ENCODE data around the gene RGN.
A peak's percentile ranks its signal among the peaks of the same experiment; 100 is the strongest.

RGN gene

GRCh38 chrX:47078129-47079043 lies at the start of gene RGN:
Gene RGN, plus strand, starts transcription at chrX:47078443. Its CDS starts 2,702 bp downstream, at chrX:47081145.
- H3K4me3 ChIP-seq (ENCODE audit: low read depth in 1 of 2, low read length in 2 of 2), result peak within 1 kb of the TSS in 1 of 2 donors; percentile 27
- H3K36me3 ChIP-seq (ENCODE audit: insufficient read depth, low read length), result no peaks in the 10 kb centered on the region
- H3K27me3 ChIP-seq (ENCODE audit: control insufficient read depth in 1 of 2, insufficient read depth in 2 of 2, low read length in 2 of 2), result no peaks in the 10 kb centered on the region
- H3K27ac ChIP-seq (ENCODE audit: low read depth, low read length), result no peak within 1 kb of the TSS
- H3K4me1 ChIP-seq (ENCODE audit: insufficient read depth, low read length), result no peaks in the 10 kb centered on the region
- H3K9ac ChIP-seq (ENCODE audit: low read length), result no peak within 1 kb of the TSS
- H3K9me3 ChIP-seq (ENCODE audit: low read length), result no peaks in the 10 kb centered on the region

GRCh38 chrX:47030339-47030738 lies 47.9 kb upstream of the RGN start:
- H3K4me1 ChIP-seq (ENCODE audit: insufficient read depth, low read length), result no peaks in the 10 kb centered on the region
- no peaks in the 10 kb centered on the region for H3K27me3 ChIP-seq (ENCODE audit: control insufficient read depth in 1 of 2, insufficient read depth in 2 of 2, low read length in 2 of 2)
- no peaks in the 10 kb centered on the region for H3K9me3 ChIP-seq (ENCODE audit: low read length)
- no peak overlapping the region for H3K27ac ChIP-seq (ENCODE audit: low read depth, low read length)
- H3K9ac ChIP-seq (ENCODE audit: low read length), result no peak overlapping the region
- H3K36me3 ChIP-seq (ENCODE audit: insufficient read depth, low read length), result no peaks in the 10 kb centered on the region
- no peak overlapping the region for H3K4me3 ChIP-seq (ENCODE audit: low read depth in 1 of 2, low read length in 2 of 2)

- no peaks in the 10 kb centered on the region for H3K9me3 ChIP-seq (ENCODE audit: low read length)
- H3K27me3 ChIP-seq (ENCODE audit: control insufficient read depth in 1 of 2, insufficient read depth in 2 of 2, low read length in 2 of 2), result no peaks in the 10 kb centered on the region
- no peaks in the 10 kb centered on the region for H3K4me1 ChIP-seq (ENCODE audit: insufficient read depth, low read length)
- no peak overlapping the region for H3K27ac ChIP-seq (ENCODE audit: low read depth, low read length)
- no peaks in the 10 kb centered on the region for H3K36me3 ChIP-seq (ENCODE audit: insufficient read depth, low read length)
- H3K4me3 ChIP-seq (ENCODE audit: low read depth in 1 of 2, low read length in 2 of 2), result no peak overlapping the region
- H3K9ac ChIP-seq (ENCODE audit: low read length), result no peak overlapping the region
Measured at GRCh38 chrX:47047989-47048388, 30.3 kb upstream of the RGN start.

GRCh38 chrX:47059142-47059874 lies 18.9 kb upstream of the RGN start:
- Histone ChIP-seq H3K27me3 (ENCODE audit: control insufficient read depth in 1 of 2, insufficient read depth in 2 of 2, low read length in 2 of 2) (peaks cover 0 to 3% of the 10 kb centered on the region in 2 donors), H3K27ac (ENCODE audit: low read depth, low read length) (no peak overlapping the region), H3K4me3 (ENCODE audit: low read depth in 1 of 2, low read length in 2 of 2) (no peak overlapping the region), H3K4me1 (ENCODE audit: insufficient read depth, low read length) (no peaks in the 10 kb centered on the region), H3K36me3 (ENCODE audit: insufficient read depth, low read length) (no peaks in the 10 kb centered on the region), H3K9me3 (ENCODE audit: low read length) (no peaks in the 10 kb centered on the region), H3K9ac (ENCODE audit: low read length) (no peak overlapping the region)

GRCh38 chrX:47060708-47061107 lies 17.5 kb upstream of the RGN start:
- H3K9me3 ChIP-seq (ENCODE audit: low read length), result no peaks in the 10 kb centered on the region
- H3K4me3 ChIP-seq (ENCODE audit: low read depth in 1 of 2, low read length in 2 of 2), result no peak overlapping the region
- H3K27ac ChIP-seq (ENCODE audit: low read depth, low read length), result no peak overlapping the region
- no peak overlapping the region for H3K9ac ChIP-seq (ENCODE audit: low read length)
- H3K4me1 ChIP-seq (ENCODE audit: insufficient read depth, low read length), result no peaks in the 10 kb centered on the region
- peaks cover 0 to 3% of the 10 kb centered on the region in 2 donors for H3K27me3 ChIP-seq (ENCODE audit: control insufficient read depth in 1 of 2, insufficient read depth in 2 of 2, low read length in 2 of 2)
- H3K36me3 ChIP-seq (ENCODE audit: insufficient read depth, low read length), result no peaks in the 10 kb centered on the region

- H3K4me3 ChIP-seq (ENCODE audit: low read depth in 1 of 2, low read length in 2 of 2), result no peak overlapping the region
- H3K27ac ChIP-seq (ENCODE audit: low read depth, low read length), result no peak overlapping the region
Measured at GRCh38 chrX:47061238-47061919, 16.9 kb upstream of the RGN start.

GRCh38 chrX:47063179-47063578 lies 15.1 kb upstream of the RGN start:
- H3K9ac ChIP-seq (ENCODE audit: low read length), result no peak overlapping the region
- H3K27me3 ChIP-seq (ENCODE audit: control insufficient read depth in 1 of 2, insufficient read depth in 2 of 2, low read length in 2 of 2), result peaks cover 0 to 3% of the 10 kb centered on the region in 2 donors
- H3K27ac ChIP-seq (ENCODE audit: low read depth, low read length), result no peak overlapping the region
- H3K9me3 ChIP-seq (ENCODE audit: low read length), result no peaks in the 10 kb centered on the region
- H3K4me3 ChIP-seq (ENCODE audit: low read depth in 1 of 2, low read length in 2 of 2), result no peak overlapping the region
- H3K4me1 ChIP-seq (ENCODE audit: insufficient read depth, low read length), result no peaks in the 10 kb centered on the region
- no peaks in the 10 kb centered on the region for H3K36me3 ChIP-seq (ENCODE audit: insufficient read depth, low read length)

More at GRCh38 chrX:47061238-47061919, 16.9 kb upstream of the RGN start:
- H3K4me1 ChIP-seq (ENCODE audit: insufficient read depth, low read length), result no peaks in the 10 kb centered on the region
- peaks cover 0 to 3% of the 10 kb centered on the region in 2 donors for H3K27me3 ChIP-seq (ENCODE audit: control insufficient read depth in 1 of 2, insufficient read depth in 2 of 2, low read length in 2 of 2)
- no peak overlapping the region for H3K9ac ChIP-seq (ENCODE audit: low read length)
- no peaks in the 10 kb centered on the region for H3K36me3 ChIP-seq (ENCODE audit: insufficient read depth, low read length)
- H3K9me3 ChIP-seq (ENCODE audit: low read length), result no peaks in the 10 kb centered on the region

GRCh38 chrX:47068214-47068613 lies 10.0 kb upstream of the RGN start:
- Histone ChIP-seq H3K9ac (ENCODE audit: low read length) (no peak overlapping the region), H3K4me3 (ENCODE audit: low read depth in 1 of 2, low read length in 2 of 2) (no peak overlapping the region), H3K27me3 (ENCODE audit: control insufficient read depth in 1 of 2, insufficient read depth in 2 of 2, low read length in 2 of 2) (peaks cover 0 to 3% of the 10 kb centered on the region in 2 donors), H3K4me1 (ENCODE audit: insufficient read depth, low read length) (no peaks in the 10 kb centered on the region), H3K27ac (ENCODE audit: low read depth, low read length) (no peak overlapping the region), H3K36me3 (ENCODE audit: insufficient read depth, low read length) (no peaks in the 10 kb centered on the region), H3K9me3 (ENCODE audit: low read length) (no peaks in the 10 kb centered on the region)

GRCh38 chrX:47068720-47069119 lies 9.5 kb upstream of the RGN start:
- Histone ChIP-seq H3K36me3 (ENCODE audit: insufficient read depth, low read length) (no peaks in the 10 kb centered on the region), H3K27me3 (ENCODE audit: control insufficient read depth in 1 of 2, insufficient read depth in 2 of 2, low read length in 2 of 2) (peaks cover 0 to 3% of the 10 kb centered on the region in 2 donors), H3K9me3 (ENCODE audit: low read length) (no peaks in the 10 kb centered on the region), H3K27ac (ENCODE audit: low read depth, low read length) (no peak overlapping the region), H3K4me3 (ENCODE audit: low read depth in 1 of 2, low read length in 2 of 2) (no peak overlapping the region), H3K4me1 (ENCODE audit: insufficient read depth, low read length) (no peaks in the 10 kb centered on the region), H3K9ac (ENCODE audit: low read length) (no peak overlapping the region)

- no peak overlapping the region for H3K4me3 ChIP-seq (ENCODE audit: low read depth in 1 of 2, low read length in 2 of 2)
- no peaks in the 10 kb centered on the region for H3K36me3 ChIP-seq (ENCODE audit: insufficient read depth, low read length)
- no peaks in the 10 kb centered on the region for H3K9me3 ChIP-seq (ENCODE audit: low read length)
- H3K4me1 ChIP-seq (ENCODE audit: insufficient read depth, low read length), result no peaks in the 10 kb centered on the region
- H3K9ac ChIP-seq (ENCODE audit: low read length), result no peak overlapping the region
- H3K27me3 ChIP-seq (ENCODE audit: control insufficient read depth in 1 of 2, insufficient read depth in 2 of 2, low read length in 2 of 2), result no peaks in the 10 kb centered on the region
- H3K27ac ChIP-seq (ENCODE audit: low read depth, low read length), result no peak overlapping the region
Measured at GRCh38 chrX:47080215-47080914, 2.1 kb downstream of the RGN start.

GRCh38 chrX:47080915-47081236 lies 2.6 kb downstream of the RGN start:
- H3K9me3 ChIP-seq (ENCODE audit: low read length), result no peaks in the 10 kb centered on the region
- H3K27me3 ChIP-seq (ENCODE audit: control insufficient read depth in 1 of 2, insufficient read depth in 2 of 2, low read length in 2 of 2), result no peaks in the 10 kb centered on the region
- H3K4me1 ChIP-seq (ENCODE audit: insufficient read depth, low read length), result no peaks in the 10 kb centered on the region
- no peak overlapping the region for H3K9ac ChIP-seq (ENCODE audit: low read length)
- H3K27ac ChIP-seq (ENCODE audit: low read depth, low read length), result no peak overlapping the region
- no peak overlapping the region for H3K4me3 ChIP-seq (ENCODE audit: low read depth in 1 of 2, low read length in 2 of 2)
- no peaks in the 10 kb centered on the region for H3K36me3 ChIP-seq (ENCODE audit: insufficient read depth, low read length)

Measured in muscle layer of colon (tissue), 2 donors.